ENCODE data around the gene PKN3. TPM values are rescaled to one million over a fixed set of nuclear protein-coding genes. Genes with fewer than 3 reads are reported as not detected.

PKN3 gene
- total and polyA plus RNA-seq, 2 of the 13 experiments (the other 11 are each of a cell fraction or from before 2014, with no cell fraction given), result 10.5 to 13.2 TPM

DNA sequence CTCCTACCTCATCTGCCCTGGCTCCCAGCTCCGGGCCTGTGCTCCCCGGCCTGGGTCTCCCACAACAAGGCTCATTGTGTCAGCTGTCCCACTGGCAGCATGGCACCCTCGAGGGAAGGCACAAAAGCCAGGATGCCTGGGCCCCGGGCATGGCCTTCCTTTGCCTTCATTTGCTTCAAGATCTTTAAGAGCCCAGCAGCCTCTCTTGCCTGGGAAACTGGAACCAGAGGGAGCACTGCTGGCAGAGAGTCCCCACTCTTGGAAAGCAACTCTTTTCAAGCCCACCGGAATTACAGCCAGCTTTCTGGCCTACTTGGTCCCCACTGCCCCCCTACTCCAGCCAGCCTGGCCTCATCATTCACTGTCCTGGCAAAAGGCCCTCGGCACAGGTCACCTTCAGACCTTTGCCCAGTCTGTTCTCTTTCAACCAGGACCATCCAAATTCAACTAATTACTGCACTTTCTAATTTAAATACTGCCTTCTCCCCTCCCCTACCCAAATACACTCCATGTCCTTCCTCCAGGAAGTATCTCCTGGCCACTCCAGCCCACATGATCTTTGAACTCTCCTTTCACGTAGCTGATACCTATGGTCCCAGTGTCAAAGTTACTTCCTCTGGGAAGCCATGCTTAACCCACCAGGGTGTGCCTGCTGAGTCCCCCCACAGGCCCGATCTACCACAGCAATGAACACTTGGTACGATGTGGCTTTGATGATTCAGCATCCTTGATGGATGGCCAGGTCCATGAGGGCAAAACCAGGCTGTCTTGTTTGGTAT, 60.6 kb downstream of the PKN3 start (continued):
- TF ChIP-seq, protein P1, sequence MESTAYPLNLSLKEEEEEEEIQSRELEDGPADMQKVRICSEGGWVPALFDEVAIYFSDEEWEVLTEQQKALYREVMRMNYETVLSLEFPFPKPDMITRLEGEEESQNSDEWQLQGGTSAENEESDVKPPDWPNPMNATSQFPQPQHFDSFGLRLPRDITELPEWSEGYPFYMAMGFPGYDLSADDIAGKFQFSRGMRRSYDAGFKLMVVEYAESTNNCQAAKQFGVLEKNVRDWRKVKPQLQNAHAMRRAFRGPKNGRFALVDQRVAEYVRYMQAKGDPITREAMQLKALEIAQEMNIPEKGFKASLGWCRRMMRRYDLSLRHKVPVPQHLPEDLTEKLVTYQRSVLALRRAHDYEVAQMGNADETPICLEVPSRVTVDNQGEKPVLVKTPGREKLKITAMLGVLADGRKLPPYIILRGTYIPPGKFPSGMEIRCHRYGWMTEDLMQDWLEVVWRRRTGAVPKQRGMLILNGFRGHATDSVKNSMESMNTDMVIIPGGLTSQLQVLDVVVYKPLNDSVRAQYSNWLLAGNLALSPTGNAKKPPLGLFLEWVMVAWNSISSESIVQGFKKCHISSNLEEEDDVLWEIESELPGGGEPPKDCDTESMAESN (CRISPR knock-in tag; conservative IDR thresholded peaks at IDR 0.05), result peak; percentile 75
- TF ChIP-seq PAX8 (CRISPR knock-in tag; IDR thresholded peaks at IDR 0.05; ENCODE audit: borderline replicate concordance), result no peak
- TF ChIP-seq, protein P2, sequence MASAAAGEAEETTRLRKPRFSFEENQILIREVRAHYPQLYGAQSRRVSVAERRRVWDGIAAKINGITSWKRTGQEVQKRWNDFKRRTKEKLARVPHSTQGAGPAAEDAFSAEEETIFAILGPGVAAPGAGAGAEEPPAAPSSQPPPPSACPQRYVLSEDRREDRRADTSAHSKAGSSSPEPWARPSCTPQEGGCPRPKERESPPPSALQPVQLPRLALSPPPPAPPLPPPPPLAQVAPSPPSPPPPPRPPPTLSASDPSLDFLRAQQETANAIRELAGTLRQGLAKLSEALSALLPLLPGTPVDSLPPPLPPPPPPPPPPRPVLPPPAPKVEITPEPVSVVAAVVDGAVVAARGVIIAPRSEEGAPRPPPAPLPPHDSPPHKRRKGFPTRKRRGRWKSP (CRISPR knock-in tag; IDR thresholded peaks at IDR 0.05), result no peak
- no peak for TF ChIP-seq ZNF788 (CRISPR knock-in tag; IDR thresholded peaks at IDR 0.05; ENCODE audit: borderline replicate concordance)
- no peak for TF ChIP-seq NBN (conservative IDR thresholded peaks at IDR 0.05)
- peak; percentile 35 for TF ChIP-seq YY1 (IDR thresholded peaks at IDR 0.05; ENCODE audit: insufficient read depth, insufficient replicate concordance, low read depth, low read length)
- peak; percentile 66; the same call in 1 of the 2 replicates for TF ChIP-seq ZNF280D (CRISPR knock-in tag; IDR thresholded peaks at IDR 0.05)
- TF ChIP-seq ZNF33A (CRISPR knock-in tag; IDR thresholded peaks at IDR 0.05; ENCODE audit: borderline replicate concordance), result no peak
- TF ChIP-seq ZNF549 (CRISPR knock-in tag; IDR thresholded peaks at IDR 0.05), result no peak
- no peak for TF ChIP-seq ZNF629 (CRISPR knock-in tag; conservative IDR thresholded peaks at IDR 0.05)
- TF ChIP-seq MIER2 (CRISPR knock-in tag; IDR thresholded peaks at IDR 0.05), result no peak
- TF ChIP-seq POLR2AphosphoS5 (IDR thresholded peaks at IDR 0.05; ENCODE audit: low read depth, low read length), result 0 out of 2 replicates have a peak, but pooled peaks have one; percentile 26
- TF ChIP-seq SPEN (CRISPR knock-in tag; IDR thresholded peaks at IDR 0.05; ENCODE audit: low read depth), result peak; percentile 48
- no peak for TF ChIP-seq ISX (CRISPR knock-in tag; conservative IDR thresholded peaks at IDR 0.05)
- no peak for TF ChIP-seq TRIM24 (CRISPR knock-in tag; IDR thresholded peaks at IDR 0.05)
- no peak for TF ChIP-seq NONO (IDR thresholded peaks at IDR 0.05)
- 0 out of 2 replicates have a peak, but pooled peaks have one; percentile 36 for TF ChIP-seq NONO (CRISPR knock-in tag; conservative IDR thresholded peaks at IDR 0.05)
- peak; percentile 77 for TF ChIP-seq ETV5 (CRISPR knock-in tag; IDR thresholded peaks at IDR 0.05; ENCODE audit: borderline replicate concordance)
- TF ChIP-seq SMAD9 (CRISPR knock-in tag; IDR thresholded peaks at IDR 0.05), result no peak
- TF ChIP-seq MAFF (IDR thresholded peaks at IDR 0.05; ENCODE audit: low read depth, low read length), result peak; percentile 62
- no peak for TF ChIP-seq ZNF839 (CRISPR knock-in tag; IDR thresholded peaks at IDR 0.05; ENCODE audit: borderline replicate concordance)
- peak; percentile 37; the same call in 1 of the 2 replicates for TF ChIP-seq FOXA3 (CRISPR knock-in tag; IDR thresholded peaks at IDR 0.05)
- peak; percentile 40 for TF ChIP-seq PHF20 (CRISPR knock-in tag; IDR thresholded peaks at IDR 0.05)
- TF ChIP-seq ZNF501 (CRISPR knock-in tag; IDR thresholded peaks at IDR 0.05), result peak; percentile 42; the same call in 1 of the 2 replicates
- TF ChIP-seq HNRNPL (IDR thresholded peaks at IDR 0.05; ENCODE audit: low read depth, low read length), result 0 out of 2 replicates have a peak, but pooled peaks have one; percentile 32
- TF ChIP-seq KDM4B (CRISPR knock-in tag; IDR thresholded peaks at IDR 0.05), result no peak
